B cell (primary cell): Measurements from ENCODE around the gene CXCL8. TPM values are rescaled to one million over a fixed set of nuclear protein-coding genes. Genes with fewer than 3 reads are reported as not detected.

ENCODE experiments used
- ATAC-seq: fragments of 200-7000 bp; cut with Tn5 transposase; one replicate; pipeline ENCODE4 v1.10.0; 2021; ENCODE audit warnings: low read depth, mild to moderate bottlenecking, moderate number of reproducible peaks, moderate library complexity
- CTCF ChIA-PET: fragments of 350-600 bp; sonication (Branson Sonifier 250); formaldehyde crosslinking; loops from one replicate; lab custom pipeline; 2021; ENCODE audit warnings: antibody characterized with exemption, inconsistent platforms; lab: Charles Lee
- POLR2A ChIA-PET: fragments of 350-600 bp; sonication (Branson Sonifier 250); formaldehyde crosslinking; loops from one replicate; lab custom pipeline; 2021; ENCODE audit warnings: antibody characterized with exemption; lab: Charles Lee
- DNase-seq: peaks from one replicate; pipeline ENCODE4 v3.0.0; 2013
- H2AFZ ChIP-seq: 2 replicates; pipeline ENCODE4 v1.6.1; 2012; ENCODE audit warnings: mild to moderate bottlenecking, low read depth, low read length; ENCODE audit not compliant: insufficient read depth, poor library complexity, severe bottlenecking
- H3K27ac ChIP-seq, 2 donors: 1 replicate in 1 of 2; 2 replicates in 1 of 2; pipeline ENCODE4 v1.5.1; 2012 to 2013; ENCODE audit warnings: low read length in 2 of 2, mild to moderate bottlenecking in 2 of 2, moderate library complexity in 1 of 2
- H3K27me3 ChIP-seq, 4 experiments: fragments of 200-600 bp in 1 of 4; sonication (generic) in 1 of 4; replicated peaks in 1 of 4; 1 replicate in 2 of 4; 2 replicates in 2 of 4; pipeline versions ENCODE4 v1.6.1 to v1.7.0; 2013 to 2016; ENCODE audit warnings: low read length in 3 of 4, mild to moderate bottlenecking in 2 of 4, mixed read lengths in 1 of 4, moderate library complexity in 1 of 4; ENCODE audit not compliant: insufficient read depth in 4 of 4, control insufficient read depth in 3 of 4; ENCODE audit errors: control extremely low read depth in 1 of 4
- H3K36me3 ChIP-seq, 2 experiments: replicated peaks in 1 of 2; 1 replicate in 1 of 2; 2 replicates in 1 of 2; pipeline versions ENCODE4 v1.6.1 to v1.7.1; 2013; ENCODE audit warnings: low read length in 1 of 2; ENCODE audit not compliant: insufficient read depth in 2 of 2, control insufficient read depth in 1 of 2; ENCODE audit errors: control extremely low read depth in 1 of 2, extremely low read depth in 1 of 2
- H3K4me1 ChIP-seq, 2 donors: fragments of 200-600 bp in 1 of 2; sonication (generic) in 1 of 2; 1 replicate in 1 of 2; 2 replicates in 1 of 2; pipeline versions ENCODE4 v1.5.1 to v1.6.1; 2013 to 2017; ENCODE audit warnings: low read length in 2 of 2; ENCODE audit not compliant: control insufficient read depth in 2 of 2, insufficient read depth in 2 of 2
- H3K4me2 ChIP-seq: replicated peaks from 2 replicates; pipeline ENCODE3; 2012; ENCODE audit warnings: mild to moderate bottlenecking, low read depth, low read length; ENCODE audit not compliant: poor library complexity, severe bottlenecking
- H3K4me3 ChIP-seq, 5 experiments: fragments of 200-600 bp in 1 of 5; sonication (generic) in 1 of 5; 1 replicate in 3 of 5; 2 replicates in 2 of 5; pipeline versions ENCODE4 v1.5.1 to v1.7.0; 2011 to 2016; ENCODE audit warnings: low read length in 4 of 5, mild to moderate bottlenecking in 4 of 5, low read depth in 2 of 5, control low read depth in 1 of 5, moderate library complexity in 1 of 5; ENCODE audit not compliant: insufficient read depth in 1 of 5; ENCODE audit errors: control extremely low read depth in 1 of 5, extremely low read depth in 1 of 5
- H3K79me2 ChIP-seq: fragments of 200-600 bp; sonication (generic); one replicate; pipeline ENCODE4 v1.6.0; 2016; ENCODE audit warnings: low read length; ENCODE audit not compliant: control insufficient read depth, insufficient read depth
- H3K9ac ChIP-seq: fragments of 200-600 bp; sonication (generic); 2 replicates; pipeline ENCODE4 v1.6.1; 2017; ENCODE audit warnings: mild to moderate bottlenecking, low read length, moderate library complexity
- H3K9me3 ChIP-seq, 3 donors: one replicate each; pipeline versions ENCODE4 v1.6.1 to v1.7.1; 2013; ENCODE audit warnings: low read length in 2 of 3; ENCODE audit not compliant: control insufficient read depth in 2 of 3, insufficient read depth in 1 of 3; ENCODE audit errors: control extremely low read depth in 1 of 3
- H4K20me1 ChIP-seq: 2 replicates; pipeline ENCODE4 v1.6.0; 2012; ENCODE audit warnings: mild to moderate bottlenecking, low read length; ENCODE audit not compliant: insufficient read depth, control insufficient read depth, poor library complexity, severe bottlenecking
- H3K27ac Mint-ChIP-seq: one replicate; pipeline ENCODE4 v1.8.0; 2021; ENCODE audit warnings: mixed read lengths
- H3K27me3 Mint-ChIP-seq: one replicate; pipeline ENCODE4 v1.8.0; 2021; ENCODE audit warnings: mixed read lengths
- H3K4me1 Mint-ChIP-seq: one replicate; pipeline ENCODE4 v1.8.0; 2021; ENCODE audit warnings: mixed read lengths
- H3K4me3 Mint-ChIP-seq: one replicate; pipeline ENCODE4 v1.8.0; 2021; ENCODE audit warnings: mixed read lengths
- H3K9me3 Mint-ChIP-seq: one replicate; pipeline ENCODE4 v1.8.0; 2022; ENCODE audit warnings: mixed read lengths; ENCODE audit not compliant: insufficient read depth
- EZH2 ChIP-seq: IDR thresholded peaks from 2 replicates; pipeline ENCODE4 v1.6.1; 2012; ENCODE audit warnings: borderline replicate concordance, low read depth, mild to moderate bottlenecking, moderate library complexity, low read length; ENCODE audit not compliant: insufficient read depth, poor library complexity, severe bottlenecking
- WGBS: methylation state at CpG from one replicate; pipeline ENCODE4 v1.1.5; 2013; ENCODE audit warnings: missing lambda C conversion rate; ENCODE audit not compliant: insufficient coverage; 5-methylcytosine and 5-hydroxymethylcytosine counted together
- intact Hi-C: fragments of 100-400 bp; cut with micrococcal nuclease; formaldehyde crosslinking; loops from one replicate; pipeline ENCODE4 v1.10.0; 2022
- polyA plus RNA-seq: library from polyadenylated mRNA; depleted of rRNA; stranded (reverse); fragments of >200 nt; gene quantifications from 2 replicates; pipeline ENCODE4 v1.2.3, GENCODE V29; 2012
- total RNA-seq, 2 donors: library from RNA; stranded (reverse); fragments of 120-200 nt in 1 of 2; gene quantifications; 1 replicate in 1 of 2; 2 replicates in 1 of 2; pipeline versions ENCODE4 v1.2.3 to v1.2.4, GENCODE V29; 2013 to 2022
- TF ChIP-seq, protein P1 (sequence below): fragments of 200-600 bp; IDR thresholded peaks from one replicate; pipeline ENCODE4 v1.8.0; 2022; ENCODE audit warnings: antibody characterized with exemption, mild to moderate bottlenecking

CXCL8 gene
- total and polyA plus RNA-seq, 2 donors (not counting 1 experiment from before 2014, with no cell fraction given), result 0.32 to 7.5 TPM

DNA sequence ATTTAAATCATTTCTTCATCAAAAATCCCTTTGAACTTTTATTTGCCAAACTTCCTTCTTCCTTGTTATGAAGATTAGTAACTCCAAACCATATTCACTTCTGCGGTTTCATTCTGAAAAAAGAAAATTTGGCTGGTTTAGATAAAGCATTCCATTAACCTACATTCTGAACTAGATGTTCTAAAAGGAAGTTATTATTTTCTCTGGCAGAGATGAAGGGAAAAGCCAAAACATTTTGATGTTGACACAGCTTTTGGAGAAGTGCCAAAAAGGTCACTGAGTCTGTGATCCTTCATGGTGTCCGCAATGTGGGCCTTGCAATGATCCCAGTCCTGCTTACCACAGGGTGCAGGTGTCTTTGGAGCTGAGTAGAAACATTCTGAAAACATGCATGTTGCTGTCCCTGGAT, 36.0 kb downstream of the CXCL8 start:
- 82% methylated on average over 1 of the region's 2 CpGs for WGBS
- Mint-ChIP-seq H3K4me1 (no peaks in the 10 kb centered on the region), H3K4me3 (no peak overlapping the region), H3K27ac (no peak overlapping the region), H3K27me3 (no peaks in the 10 kb centered on the region), H3K9me3 (no peaks in the 10 kb centered on the region)
- no peaks in the 10 kb centered on the region for H3K36me3 ChIP-seq
- H3K4me2 ChIP-seq, result no peak overlapping the region
- CTCF ChIA-PET, result no interaction called here
- no peak overlapping the region for H2AFZ ChIP-seq
- H3K27me3 ChIP-seq, result no peaks in the 10 kb centered on the region
- POLR2A ChIA-PET, result no interaction called here
- H3K79me2 ChIP-seq, result no peaks in the 10 kb centered on the region
- no peak overlapping the region for H3K4me3 ChIP-seq
- H4K20me1 ChIP-seq, result no peaks in the 10 kb centered on the region
- no peak overlapping the region for H3K9ac ChIP-seq
- no peak for ATAC-seq
- no peak for TF ChIP-seq EZH2
- TF ChIP-seq, protein P1, sequence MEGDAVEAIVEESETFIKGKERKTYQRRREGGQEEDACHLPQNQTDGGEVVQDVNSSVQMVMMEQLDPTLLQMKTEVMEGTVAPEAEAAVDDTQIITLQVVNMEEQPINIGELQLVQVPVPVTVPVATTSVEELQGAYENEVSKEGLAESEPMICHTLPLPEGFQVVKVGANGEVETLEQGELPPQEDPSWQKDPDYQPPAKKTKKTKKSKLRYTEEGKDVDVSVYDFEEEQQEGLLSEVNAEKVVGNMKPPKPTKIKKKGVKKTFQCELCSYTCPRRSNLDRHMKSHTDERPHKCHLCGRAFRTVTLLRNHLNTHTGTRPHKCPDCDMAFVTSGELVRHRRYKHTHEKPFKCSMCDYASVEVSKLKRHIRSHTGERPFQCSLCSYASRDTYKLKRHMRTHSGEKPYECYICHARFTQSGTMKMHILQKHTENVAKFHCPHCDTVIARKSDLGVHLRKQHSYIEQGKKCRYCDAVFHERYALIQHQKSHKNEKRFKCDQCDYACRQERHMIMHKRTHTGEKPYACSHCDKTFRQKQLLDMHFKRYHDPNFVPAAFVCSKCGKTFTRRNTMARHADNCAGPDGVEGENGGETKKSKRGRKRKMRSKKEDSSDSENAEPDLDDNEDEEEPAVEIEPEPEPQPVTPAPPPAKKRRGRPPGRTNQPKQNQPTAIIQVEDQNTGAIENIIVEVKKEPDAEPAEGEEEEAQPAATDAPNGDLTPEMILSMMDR, result no peak
- intact Hi-C loops, result no loop called here
- no peak overlapping the region for H3K27ac ChIP-seq
- DNase-seq, result no peak
- H3K4me1 ChIP-seq, result no peaks in the 10 kb centered on the region
- H3K9me3 ChIP-seq, result no peaks in the 10 kb centered on the region

GRCh38 chr4:73777612-73778011, 37.2 kb downstream of the CXCL8 start:
- Histone ChIP-seq H3K79me2 (no peaks in the 10 kb centered on the region), H3K27ac (no peak overlapping the region)

More at GRCh38 chr4:73777612-73778011, 37.2 kb downstream of the CXCL8 start:
- ChIA-PET CTCF (no interaction called here), POLR2A (no interaction called here)
- TF ChIP-seq EZH2, result no peak
- TF ChIP-seq, protein P1, result no peak
- Histone ChIP-seq H2AFZ (no peak overlapping the region), H3K4me1 (no peaks in the 10 kb centered on the region), H3K9ac (no peak overlapping the region), H3K4me2 (no peak overlapping the region), H3K4me3 (no peak overlapping the region), H3K36me3 (no peaks in the 10 kb centered on the region), H3K9me3 (no peaks in the 10 kb centered on the region), H3K27me3 (no peaks in the 10 kb centered on the region), H4K20me1 (no peaks in the 10 kb centered on the region)
- ATAC-seq (no peak), DNase-seq (no peak)
- intact Hi-C loops, result no loop called here
- WGBS, result 92% methylated on average over 3 of the region's 3 CpGs
- Mint-ChIP-seq H3K27me3 (no peaks in the 10 kb centered on the region), H3K27ac (no peak overlapping the region), H3K4me1 (no peaks in the 10 kb centered on the region), H3K9me3 (no peaks in the 10 kb centered on the region), H3K4me3 (no peak overlapping the region)
